HG02943 (cell line): Measurements from ENCODE around the gene L3MBTL4.

Source experiments
- ATAC-seq: cut with Tn5 transposase; IDR thresholded peaks from one replicate; pipeline ENCODE4 v1.9.1; 2021; ENCODE audit warnings: mild to moderate bottlenecking, low read depth, moderate library complexity; ENCODE audit not compliant: unreplicated experiment

L3MBTL4 gene

DNA sequence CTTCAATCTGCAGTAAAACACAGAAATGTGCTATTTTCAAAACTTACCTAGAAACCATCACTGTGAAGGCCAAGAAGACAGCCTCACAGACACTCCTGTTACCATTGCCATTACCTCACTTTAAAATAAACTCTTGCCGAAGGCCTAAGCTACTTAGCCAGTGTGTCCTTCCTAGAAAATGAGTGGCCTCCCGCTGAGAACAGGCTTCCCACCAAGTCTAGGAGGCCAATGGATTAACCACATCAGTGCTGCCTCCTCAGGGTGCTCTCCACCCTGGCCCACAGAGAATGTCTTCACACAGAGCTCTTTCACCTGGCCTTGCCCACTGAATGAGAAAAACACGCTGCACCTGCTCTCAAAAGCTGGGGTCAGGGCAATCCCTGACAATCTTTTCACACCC lies 47.5 kb downstream of the L3MBTL4 start:
- no peak for ATAC-seq

GRCh38 chr18:6366776-6367175 lies 47.9 kb downstream of the L3MBTL4 start:
- ATAC-seq: no peak

DNA sequence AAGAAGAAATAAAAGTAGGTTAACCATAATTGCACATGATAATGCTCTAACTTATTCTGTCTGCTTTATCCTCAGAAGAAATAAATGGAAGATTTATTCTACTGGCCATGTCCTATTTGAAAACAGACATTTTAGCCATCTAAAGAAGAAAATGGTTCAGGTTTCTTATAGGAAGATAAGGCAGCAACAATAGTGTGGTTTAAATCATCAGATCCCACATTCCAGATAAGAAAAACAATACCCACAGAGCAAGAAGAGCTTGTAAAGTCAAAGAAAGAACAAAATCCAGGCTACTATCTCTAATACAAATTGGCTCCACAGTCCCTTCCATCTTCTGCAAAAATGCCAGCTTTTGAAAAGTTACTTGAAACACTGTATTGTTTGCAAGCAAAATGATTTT lies 49.3 kb downstream of the L3MBTL4 start:
- ATAC-seq: no peak

GRCh38 chr18:6363216-6363615 lies 51.5 kb downstream of the L3MBTL4 start:
- ATAC-seq: no peak

DNA sequence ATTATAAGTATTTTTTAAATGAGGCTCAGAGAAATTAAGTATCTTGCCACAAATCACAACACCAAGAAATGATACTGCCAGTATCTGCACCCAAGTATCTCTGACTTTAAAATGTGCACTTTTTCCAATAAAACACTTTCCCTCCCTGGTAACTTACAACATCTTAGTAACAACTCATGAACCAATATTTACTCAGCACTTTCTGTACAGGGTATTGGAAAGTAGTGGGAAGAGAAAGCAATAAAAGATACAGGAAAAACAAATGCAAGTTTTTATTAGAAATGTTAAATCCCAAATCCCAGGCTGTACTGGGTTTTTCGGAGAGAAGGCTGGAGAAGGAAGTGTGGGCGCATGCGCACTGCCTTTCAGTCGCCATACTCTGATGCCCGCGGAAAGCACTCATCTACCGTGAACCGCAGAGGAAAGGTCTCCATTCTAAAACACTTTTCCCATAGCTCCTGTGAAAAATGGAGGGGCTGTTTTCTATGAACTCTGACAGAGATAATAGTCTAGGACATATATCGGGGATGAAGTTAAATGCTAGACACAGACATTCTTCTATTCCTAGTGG lies 52.1 kb downstream of the L3MBTL4 start:
- no peak for ATAC-seq

GRCh38 chr18:6357668-6358067 lies 57.0 kb downstream of the L3MBTL4 start:
- ATAC-seq: no peak

DNA sequence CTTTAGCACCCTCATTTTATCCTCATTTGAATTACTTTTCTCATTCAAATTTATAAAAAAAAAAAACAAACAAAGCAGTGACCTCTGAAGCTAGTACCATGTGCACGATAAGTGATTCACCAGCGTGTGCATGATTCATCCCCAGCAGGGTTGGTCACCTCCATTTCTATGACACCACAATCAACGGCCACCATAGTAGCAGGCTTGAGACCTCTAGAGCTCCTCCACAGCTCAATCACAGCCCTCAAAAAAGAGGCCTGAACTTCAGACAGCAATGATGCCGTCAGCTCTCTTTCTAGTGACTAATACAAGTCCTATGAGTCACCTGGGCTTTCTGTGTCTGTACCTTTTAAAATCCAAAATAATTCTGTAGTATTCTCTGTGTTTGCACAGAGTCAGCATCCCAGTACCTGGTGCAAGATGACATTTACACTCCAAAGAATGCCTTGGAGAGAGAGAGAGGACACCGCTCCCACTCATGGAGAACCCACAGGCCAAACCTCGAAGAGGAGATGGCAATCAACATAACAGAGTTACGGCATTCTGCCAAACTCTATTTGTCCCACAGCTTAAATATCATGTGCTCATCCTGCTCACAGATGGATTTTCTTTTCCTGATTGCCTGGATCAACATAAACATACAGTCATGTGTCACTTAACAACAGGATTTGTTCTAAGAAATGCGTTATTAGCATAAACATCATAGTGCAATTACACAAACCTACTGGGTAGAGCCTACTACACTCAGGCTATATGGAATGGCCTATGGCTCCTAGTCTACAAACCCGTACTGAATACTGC lies 58.7 kb downstream of the L3MBTL4 start:
- ATAC-seq: no peak

- no peak for ATAC-seq
These were observed 62.4 kb downstream of the L3MBTL4 start for GRCh38 chr18:6352275-6352674.

DNA sequence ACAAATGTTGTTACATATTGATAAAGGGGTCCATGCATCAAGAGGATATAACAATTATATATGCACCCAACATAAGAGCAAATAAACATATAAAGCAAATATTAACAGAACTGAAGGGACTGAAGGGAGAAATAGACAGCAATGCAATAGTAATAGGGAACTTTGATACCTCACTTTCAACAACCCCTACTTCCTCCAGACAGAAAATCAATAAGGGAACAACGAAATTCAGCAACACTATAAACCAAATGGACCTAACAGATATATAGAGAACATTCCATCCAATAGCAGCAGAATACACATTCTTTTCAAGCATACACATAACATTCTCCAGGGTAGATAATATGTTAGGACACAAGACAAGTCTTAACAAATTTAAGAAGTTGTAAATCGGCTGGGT lies 71.7 kb downstream of the L3MBTL4 start:
- no peak for ATAC-seq

DNA sequence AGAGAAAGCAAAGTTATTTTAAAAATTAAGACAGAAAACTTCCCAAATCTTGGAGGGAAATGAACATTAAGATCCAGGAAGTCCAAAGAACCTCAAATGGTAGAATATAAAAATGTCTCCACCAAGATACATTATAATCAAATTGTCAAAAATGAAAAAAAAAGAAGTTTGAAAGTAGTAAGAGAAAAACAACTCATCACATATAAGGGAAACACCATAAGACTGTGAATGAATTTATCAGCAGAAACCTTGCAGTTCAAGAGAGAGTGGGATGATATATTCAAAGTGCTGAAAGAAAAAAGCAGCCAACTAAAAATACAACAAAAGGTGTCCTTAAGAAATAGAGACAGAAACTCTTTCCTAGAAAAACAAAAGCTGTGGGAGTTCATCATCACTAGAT lies 73.0 kb downstream of the L3MBTL4 start:
- no peak for ATAC-seq

GRCh38 chr18:6341303-6341702 lies 73.4 kb downstream of the L3MBTL4 start:
- no peak for ATAC-seq

DNA sequence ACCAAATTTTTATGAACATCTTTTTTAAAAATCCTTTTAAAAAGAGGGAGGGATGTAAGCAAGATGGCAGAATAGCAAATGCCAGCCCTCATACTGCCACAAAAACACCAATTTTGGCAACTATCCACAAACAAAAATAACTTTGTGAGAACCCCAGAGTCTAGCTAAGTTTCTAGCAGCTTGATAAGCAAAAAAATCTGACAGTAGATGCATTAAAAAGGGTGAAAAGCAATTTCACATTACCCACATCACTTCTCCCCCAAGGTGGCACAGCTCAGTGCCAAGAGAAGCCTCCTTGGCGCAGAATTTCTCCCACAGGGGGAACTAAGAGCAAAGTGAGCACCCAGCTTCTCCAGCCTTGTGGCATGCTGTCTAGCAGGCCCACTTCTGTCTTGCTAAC lies 74.6 kb downstream of the L3MBTL4 start:
- no peak for ATAC-seq

- no peak for ATAC-seq
These were observed 78.5 kb downstream of the L3MBTL4 start for GRCh38 chr18:6336239-6336638.

DNA sequence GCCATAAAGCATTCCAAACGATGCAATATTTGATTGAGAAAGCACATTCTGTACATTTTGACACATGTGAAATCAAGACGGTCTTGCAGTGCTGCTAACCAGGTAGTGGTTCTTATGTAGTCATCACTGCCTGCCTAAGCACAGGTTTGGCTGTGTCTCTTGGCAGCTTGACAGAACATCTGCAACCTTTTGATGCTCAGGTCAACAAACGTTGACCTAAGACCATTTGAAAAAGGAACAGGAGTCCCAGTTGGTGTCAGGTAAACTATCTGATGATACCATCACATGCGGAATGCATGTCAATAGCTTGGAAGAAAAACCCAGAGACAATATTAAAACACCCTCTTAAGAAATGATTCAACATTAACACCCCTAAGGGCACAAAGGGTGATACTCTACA lies 80.7 kb downstream of the L3MBTL4 start:
- no peak for ATAC-seq

DNA sequence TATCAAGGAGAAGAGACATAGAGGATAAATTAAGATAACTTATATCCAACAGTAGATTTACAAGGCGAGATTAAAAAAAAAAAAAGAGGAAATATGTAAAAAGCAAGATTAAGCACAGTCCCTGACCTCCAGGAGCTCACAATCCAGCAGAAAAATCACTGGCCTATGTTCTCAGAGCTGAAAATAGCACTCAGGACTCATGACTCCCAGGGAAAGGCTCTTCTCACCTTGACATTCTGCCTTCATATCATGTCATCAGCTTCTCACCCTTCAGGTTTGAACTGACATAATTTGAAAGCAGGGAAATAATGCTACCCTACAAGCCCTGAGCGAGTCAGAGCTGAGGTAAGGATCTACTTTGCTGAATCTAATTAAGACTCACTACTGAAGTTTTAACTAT lies 82.8 kb downstream of the L3MBTL4 start:
- ATAC-seq: no peak

GRCh38 chr18:6330786-6331185 lies 83.9 kb downstream of the L3MBTL4 start:
- ATAC-seq: no peak

DNA sequence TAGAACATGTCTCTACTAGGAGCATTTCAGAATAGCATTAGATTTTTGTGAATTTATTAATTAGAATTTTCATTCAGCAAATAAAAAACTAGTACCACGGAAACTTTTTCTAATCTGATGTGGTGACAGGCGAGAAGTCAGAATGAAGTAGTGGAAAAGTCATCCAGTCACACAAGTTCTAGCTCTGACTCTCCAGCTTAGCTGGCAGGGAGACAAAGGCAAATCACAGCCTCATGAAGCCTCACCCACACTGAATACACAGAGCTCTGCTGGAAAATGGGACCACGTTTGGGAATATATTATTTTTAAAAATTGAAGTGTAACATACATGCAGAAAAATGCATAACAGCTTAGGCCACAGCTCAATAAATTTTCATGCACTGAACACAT lies 86.1 kb downstream of the L3MBTL4 start:
- ATAC-seq: no peak

DNA sequence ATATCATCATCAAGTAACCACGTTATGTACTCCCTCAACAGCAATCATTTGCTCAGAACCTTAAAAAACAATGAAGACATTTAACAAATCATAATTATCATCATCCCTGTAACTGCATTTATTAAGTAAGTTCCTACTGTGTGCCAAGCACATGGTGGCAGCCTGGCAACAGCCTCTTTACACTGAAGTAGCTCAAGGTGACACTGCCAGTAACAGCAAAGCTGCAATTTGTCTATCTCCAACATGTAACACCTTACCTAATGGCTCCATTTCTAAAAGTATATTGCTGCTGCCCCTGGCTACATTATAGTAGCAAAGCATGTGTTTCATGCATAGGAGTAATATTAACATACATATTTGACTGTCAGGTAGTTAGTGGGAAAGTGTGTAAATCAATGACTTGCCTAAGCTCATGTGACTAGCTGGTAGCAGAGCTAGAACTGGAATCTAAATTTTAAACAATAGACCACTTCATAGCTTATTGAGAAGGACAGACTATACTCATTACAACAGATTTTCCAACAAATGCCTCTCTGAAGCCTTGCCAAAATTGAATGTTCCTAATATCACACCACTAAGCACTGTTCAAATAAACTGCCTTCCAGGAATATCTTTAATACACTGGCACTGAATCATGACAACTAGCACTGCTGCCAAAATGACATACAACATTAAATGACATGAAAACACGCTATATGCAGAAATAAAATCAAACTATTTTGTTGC lies 86.7 kb downstream of the L3MBTL4 start:
- no peak for ATAC-seq

DNA sequence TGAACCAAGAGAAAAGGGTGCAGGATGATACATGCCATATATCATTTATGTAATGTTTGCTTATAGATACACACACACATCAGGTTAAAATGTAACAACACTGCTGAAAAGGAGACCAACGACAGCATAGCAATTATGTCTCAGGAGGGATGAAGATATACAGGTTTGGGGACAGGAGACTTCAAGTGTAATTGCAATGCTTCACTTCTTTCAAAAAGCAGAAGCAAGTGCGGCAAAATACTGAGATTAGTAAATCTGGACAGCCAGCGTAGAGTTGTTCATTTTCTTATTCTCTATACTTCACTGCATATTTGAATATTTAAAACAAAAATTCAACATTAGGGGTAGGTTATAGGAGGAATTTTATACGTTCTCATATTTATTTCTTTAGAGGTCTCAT lies 87.2 kb downstream of the L3MBTL4 start:
- ATAC-seq: no peak

- ATAC-seq: no peak
These were observed 88.1 kb downstream of the L3MBTL4 start for GRCh38 chr18:6326566-6326965.

DNA sequence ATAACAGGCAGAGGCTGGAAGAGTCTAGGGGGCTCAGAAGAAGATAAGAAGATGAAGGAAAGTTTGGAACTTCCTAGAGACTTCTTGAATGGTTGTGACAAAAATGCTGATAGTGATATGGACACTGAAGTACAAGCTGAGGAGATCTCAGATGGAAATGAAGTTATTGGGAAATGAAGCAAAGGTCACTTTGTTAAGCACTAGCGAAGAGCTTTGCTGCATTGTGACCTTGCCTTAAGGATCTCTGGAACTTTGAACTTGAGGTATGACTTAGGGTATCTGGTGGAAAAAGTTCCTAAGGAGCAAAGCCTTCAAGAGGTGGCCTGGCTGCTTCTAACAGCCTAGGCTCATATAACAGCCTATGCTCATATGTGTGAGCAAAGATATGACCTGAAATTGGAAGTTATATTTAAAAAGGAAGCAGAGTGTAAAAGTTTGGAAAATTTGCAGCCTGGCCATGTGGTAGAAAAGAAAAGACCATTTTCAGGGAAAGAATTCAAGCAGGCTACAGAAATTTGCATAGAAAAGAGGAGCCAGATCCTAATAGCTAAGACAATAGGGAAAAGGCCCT lies 91.3 kb downstream of the L3MBTL4 start:
- no peak for ATAC-seq
